H1 (cell line): ENCODE results near the gene HADH. TPM values are rescaled to one million over a fixed set of nuclear protein-coding genes. Genes with fewer than 3 reads are reported as not detected.

Source experiments
- CTCF ChIA-PET: fragments of 300-600 bp; sonication (Branson Sonifier 250); formaldehyde crosslinking; loops from one replicate; lab custom pipeline; 2021; ENCODE audit not compliant: partially characterized antibody; lab: Charles Lee
- POLR2A ChIA-PET: fragments of 300-600 bp; sonication (Branson Sonifier 250); formaldehyde crosslinking; loops from one replicate; lab custom pipeline; 2021; ENCODE audit warnings: inconsistent platforms; ENCODE audit not compliant: partially characterized antibody; lab: Charles Lee
- DNase-seq, 2 experiments: peaks; one replicate each; pipeline versions ENCODE4 v3.0.0 to v3.0.0-alpha.2; 2010 to 2022; ENCODE audit warnings: low spot score in 2 of 2, low read depth in 1 of 2, mixed read lengths in 1 of 2
- FAIRE-seq: peaks from 2 replicates; lab custom pipeline; 2011; peaks lifted over from hg19 to GRCh38; lab: Jason Lieb, UNC
- H2AFZ ChIP-seq: 2 replicates; pipeline ENCODE4 v1.8.1; 2012; ENCODE audit warnings: low read length, inconsistent platforms
- H2AK5ac ChIP-seq: 2 replicates; pipeline ENCODE4 v1.6.1; 2013; ENCODE audit warnings: low read depth, low read length
- H2BK120ac ChIP-seq: replicated peaks from 2 replicates; pipeline ENCODE3; 2013; ENCODE audit warnings: low read depth, low read length, inconsistent platforms
- H2BK12ac ChIP-seq: 2 replicates; pipeline ENCODE4 v1.6.1; 2013; ENCODE audit warnings: low read depth, low read length
- H2BK15ac ChIP-seq: 2 replicates; pipeline ENCODE4 v1.6.1; 2013; ENCODE audit warnings: low read length
- H2BK20ac ChIP-seq: 2 replicates; pipeline ENCODE4 v1.6.1; 2013; ENCODE audit warnings: low read length
- H2BK5ac ChIP-seq: 2 replicates; pipeline ENCODE4 v1.6.1; 2013; ENCODE audit warnings: low read depth, low read length
- H3K14ac ChIP-seq: 2 replicates; pipeline ENCODE4 v1.6.1; 2013; ENCODE audit warnings: inconsistent platforms; ENCODE audit not compliant: insufficient read length
- H3K18ac ChIP-seq: 2 replicates; pipeline ENCODE4 v1.6.1; 2013; ENCODE audit warnings: low read length; ENCODE audit errors: extremely low read depth
- H3K23ac ChIP-seq: 2 replicates; pipeline ENCODE4 v1.6.1; 2013; ENCODE audit warnings: inconsistent platforms; ENCODE audit not compliant: insufficient read length
- H3K23me2 ChIP-seq: 2 replicates; pipeline ENCODE4 v1.6.1; 2013; ENCODE audit warnings: low read depth, low read length
- H3K27ac ChIP-seq: 2 replicates; pipeline ENCODE4 v1.6.1; 2011; ENCODE audit warnings: low read depth, low read length, inconsistent platforms
- H3K27me3 ChIP-seq, 4 experiments: replicated peaks in 1 of 4; 1 replicate in 1 of 4; 2 replicates in 3 of 4; pipeline versions ENCODE4 v1.6.1 to v1.8.1; 2011 to 2013; ENCODE audit warnings: low read length in 3 of 4, mild to moderate bottlenecking in 3 of 4, inconsistent platforms in 2 of 4, mixed read lengths in 2 of 4, moderate library complexity in 1 of 4; ENCODE audit not compliant: control insufficient read depth in 3 of 4, insufficient read depth in 3 of 4; ENCODE audit errors: extremely low read depth in 1 of 4
- H3K36me3 ChIP-seq, 4 experiments: 2 replicates each; pipeline versions ENCODE4 v1.6.1 to v1.8.1; 2011 to 2013; ENCODE audit warnings: mild to moderate bottlenecking in 4 of 4, low read length in 3 of 4, moderate library complexity in 2 of 4, control low read depth in 1 of 4, inconsistent platforms in 1 of 4; ENCODE audit not compliant: insufficient read depth in 4 of 4, control insufficient read depth in 2 of 4
- H3K4ac ChIP-seq: replicated peaks from 2 replicates; pipeline ENCODE3; 2013; ENCODE audit warnings: low read length, low read depth, mixed read lengths, inconsistent platforms; ENCODE audit not compliant: insufficient read length
- H3K4me1 ChIP-seq, 4 experiments: replicated peaks in 1 of 4; 1 replicate in 1 of 4; 2 replicates in 3 of 4; pipeline versions ENCODE4 v1.6.1 to v1.8.1; 2011 to 2013; ENCODE audit warnings: low read length in 3 of 4, inconsistent platforms in 2 of 4, mixed read lengths in 1 of 4; ENCODE audit not compliant: insufficient read depth in 4 of 4, control insufficient read depth in 3 of 4
- H3K4me2 ChIP-seq, 2 experiments: 2 replicates each; pipeline versions ENCODE4 v1.6.1 to v1.8.1; 2011 to 2013; ENCODE audit warnings: low read depth in 2 of 2, low read length in 2 of 2, control low read depth in 1 of 2, inconsistent platforms in 1 of 2, mild to moderate bottlenecking in 1 of 2; ENCODE audit not compliant: insufficient read depth in 1 of 2
- H3K4me3 ChIP-seq, 4 experiments: fragments of 200-600, 300-600 bp in 1 of 4; sonication (generic), shearing (Covaris generic), sonication (Bioruptor Twin) in 1 of 4; 2 replicates each; pipeline versions ENCODE4 v1.5.1 to v1.8.1; 2011 to 2016; ENCODE audit warnings: low read length in 4 of 4, low read depth in 3 of 4, control low read depth in 2 of 4, inconsistent platforms in 2 of 4, mild to moderate bottlenecking in 2 of 4, mixed read lengths in 1 of 4, moderate library complexity in 1 of 4; ENCODE audit not compliant: insufficient read depth in 2 of 4; ENCODE audit errors: extremely low read depth in 1 of 4
- H3K56ac ChIP-seq: replicated peaks from 2 replicates; pipeline ENCODE3; 2013; ENCODE audit warnings: low read depth, mild to moderate bottlenecking, mixed read lengths, low read length, inconsistent platforms; ENCODE audit not compliant: insufficient read length
- H3K79me1 ChIP-seq: 2 replicates; pipeline ENCODE4 v1.6.1; 2013; ENCODE audit warnings: low read depth, low read length, control low read depth
- H3K79me2 ChIP-seq, 2 experiments: 2 replicates each; pipeline versions ENCODE4 v1.6.1 to v1.8.1; 2012 to 2013; ENCODE audit warnings: low read length in 2 of 2, mild to moderate bottlenecking in 2 of 2, inconsistent platforms in 1 of 2; ENCODE audit not compliant: insufficient read depth in 2 of 2, control insufficient read depth in 1 of 2
- H3K9ac ChIP-seq, 4 experiments: replicated peaks in 1 of 4; 1 replicate in 1 of 4; 2 replicates in 3 of 4; pipeline versions ENCODE4 v1.6.1 to v1.8.1; 2011 to 2013; ENCODE audit warnings: low read depth in 3 of 4, low read length in 3 of 4, control low read depth in 2 of 4, mild to moderate bottlenecking in 2 of 4, moderate library complexity in 2 of 4, inconsistent platforms in 1 of 4; ENCODE audit errors: extremely low read depth in 1 of 4
- H3K9me3 ChIP-seq, 2 experiments: 2 replicates each; pipeline versions ENCODE4 v1.6.1 to v1.8.1; 2012 to 2013; ENCODE audit warnings: mild to moderate bottlenecking in 2 of 2, moderate library complexity in 2 of 2, control low read depth in 1 of 2, inconsistent platforms in 1 of 2, low read depth in 1 of 2, low read length in 1 of 2, mixed read lengths in 1 of 2; ENCODE audit not compliant: insufficient read depth in 2 of 2
- H4K20me1 ChIP-seq, 2 experiments: replicated peaks in 1 of 2; 2 replicates each; pipeline versions ENCODE3 to v1.8.1; 2011 to 2013; ENCODE audit warnings: inconsistent platforms in 2 of 2, low read length in 2 of 2, mild to moderate bottlenecking in 1 of 2; ENCODE audit not compliant: insufficient read depth in 2 of 2, control insufficient read depth in 1 of 2
- H4K5ac ChIP-seq: 2 replicates; pipeline ENCODE4 v1.6.1; 2013; ENCODE audit warnings: low read length, low read depth, mixed read lengths, inconsistent platforms; ENCODE audit not compliant: insufficient read length
- H4K8ac ChIP-seq: 2 replicates; pipeline ENCODE4 v1.8.0; 2013; ENCODE audit warnings: mild to moderate bottlenecking, moderate library complexity, low read length, inconsistent platforms; ENCODE audit not compliant: insufficient read depth; ENCODE audit errors: extremely low read depth
- H4K91ac ChIP-seq: replicated peaks from 2 replicates; pipeline ENCODE3; 2013; ENCODE audit warnings: low read length, mixed read lengths, inconsistent platforms; ENCODE audit not compliant: insufficient read length
- BRCA1 ChIP-seq: IDR thresholded peaks from 2 replicates; pipeline ENCODE4 v1.6.1; 2012; ENCODE audit warnings: low read depth, low read length, improper control_type of control experiment
- KDM5A ChIP-seq: fragments of 200-600 bp; IDR thresholded peaks from 2 replicates; pipeline ENCODE4 v1.7.1; 2012; ENCODE audit warnings: mild to moderate bottlenecking, low read length, inconsistent platforms, mixed read lengths
- POU5F1 ChIP-seq: IDR thresholded peaks from 2 replicates; pipeline ENCODE4 v1.6.1; 2011; ENCODE audit warnings: low read depth, mild to moderate bottlenecking, low read length, moderate library complexity
- SP2 ChIP-seq: IDR thresholded peaks from 2 replicates; pipeline ENCODE4 v1.6.1; 2012; ENCODE audit warnings: mild to moderate bottlenecking, low read length, inconsistent platforms
- WGBS, 2 experiments: shearing (Covaris generic) in 1 of 2; methylation state at CpG; one replicate each; pipeline versions ENCODE4 v1.1.6 to v1.1.7; 2013 to 2015; ENCODE audit warnings: low lambda C conversion rate in 2 of 2, mixed read lengths in 2 of 2, inconsistent platforms in 1 of 2, low coverage in 1 of 2, missing lambda C conversion rate in 1 of 2; ENCODE audit not compliant: insufficient replicate concordance in 2 of 2, insufficient coverage in 1 of 2, insufficient read length in 1 of 2; ENCODE audit errors: extremely low coverage in 1 of 2, missing lambda C conversion rate in 1 of 2; 5-methylcytosine and 5-hydroxymethylcytosine counted together
- polyA plus RNA-seq, 7 experiments: library from polyadenylated mRNA; depleted of rRNA in 3 of 7; stranded (reverse) in 5 of 7; unstranded in 2 of 7; fragments of >200 nt in 5 of 7; fragments of 200-250 nt in 2 of 7; gene quantifications; 1 replicate in 5 of 7; 2 replicates in 1 of 7; 4 replicates in 1 of 7; pipeline versions ENCODE4 v1.2.1 to v1.2.3, GENCODE V29; 2011 to 2013; ENCODE audit warnings: missing spikeins in 2 of 7, mixed read lengths in 2 of 7
- total RNA-seq: library from RNA; stranded (reverse); fragmentation: NEBNext Ultra II Directional; extraction: Animal tissue kit (Norgen Biotek cat#: 25700); gene quantifications from 2 replicates; pipeline ENCODE4 v1.2.1, GENCODE V29; 2021

The HADH gene
- total and polyA plus RNA-seq, 2 of the 8 experiments (the other 6 are each of a cell fraction or from before 2014, with no cell fraction given): 47.5 to 54.4 TPM

GRCh38 chr4:108045687-108046024, 56.0 kb downstream of the HADH start:
- Histone ChIP-seq H3K36me3 (no peaks in the 10 kb centered on the region), H3K23me2 (no peaks in the 10 kb centered on the region), H2BK12ac (no peak overlapping the region), H3K27ac (no peak overlapping the region), H2AFZ (no peak overlapping the region), H2BK5ac (no peak overlapping the region), H3K14ac (no peak overlapping the region), H2BK20ac (no peak overlapping the region), H4K20me1 (no peaks in the 10 kb centered on the region), H3K27me3 (0 out of 7 replicates have a peak, but pooled peaks cover 0 to 2% (median 0%) of the 10 kb centered on the region in 4 experiments), H3K4ac (no peak overlapping the region), H3K9ac (no peak overlapping the region), H3K4me2 (no peak overlapping the region), H3K23ac (no peak overlapping the region), H3K18ac (no peak overlapping the region), H3K4me3 (no peak overlapping the region), H4K5ac (no peak overlapping the region), H2AK5ac (no peak overlapping the region), H4K8ac (no peak overlapping the region), H3K4me1 (peaks cover 0 to 2% (median 2%) of the 10 kb centered on the region in 4 experiments; a peak in 3 of 7 replicates), H3K79me1 (no peaks in the 10 kb centered on the region), H2BK15ac (no peak overlapping the region), H3K79me2 (no peaks in the 10 kb centered on the region), H3K56ac (no peak overlapping the region), H2BK120ac (no peak overlapping the region), H3K9me3 (no peaks in the 10 kb centered on the region), H4K91ac (no peak overlapping the region)
- 93% methylated on average over 3 of the region's 3 CpGs; no CpG with 5 or more reads in 1 of the 2 experiments for WGBS, 2 experiments
- no peak for TF ChIP-seq POU5F1
- no peak for TF ChIP-seq BRCA1
- no peak for TF ChIP-seq SP2
- no peak for TF ChIP-seq KDM5A
- FAIRE-seq (no peak), DNase-seq (no peak)
- POLR2A ChIA-PET: interaction anchor here (2.1 kb wide), 1 partner anchor 10 kb away, joined by 6 read pairs; no protein-coding TSS in a partner anchor
- CTCF ChIA-PET: interaction anchor here (0.7 to 3.9 kb wide), 4 partner anchors 10 to 141 kb away, joined by 3 to 20 read pairs (median 4); no protein-coding TSS in a partner anchor
